GM21717 (cell line): Measurements from ENCODE around the gene THOC5.
"Not testable (repeated sequence)": the region's sequence is repeated elsewhere in the genome, so short reads cannot be mapped to it uniquely, and the experiment has no call there.

Experiments
- ATAC-seq: cut with Tn5 transposase; IDR thresholded peaks from one replicate; pipeline ENCODE4 v1.9.1; 2021; ENCODE audit warnings: mild to moderate bottlenecking, moderate library complexity; ENCODE audit not compliant: unreplicated experiment

THOC5 gene

DNA sequence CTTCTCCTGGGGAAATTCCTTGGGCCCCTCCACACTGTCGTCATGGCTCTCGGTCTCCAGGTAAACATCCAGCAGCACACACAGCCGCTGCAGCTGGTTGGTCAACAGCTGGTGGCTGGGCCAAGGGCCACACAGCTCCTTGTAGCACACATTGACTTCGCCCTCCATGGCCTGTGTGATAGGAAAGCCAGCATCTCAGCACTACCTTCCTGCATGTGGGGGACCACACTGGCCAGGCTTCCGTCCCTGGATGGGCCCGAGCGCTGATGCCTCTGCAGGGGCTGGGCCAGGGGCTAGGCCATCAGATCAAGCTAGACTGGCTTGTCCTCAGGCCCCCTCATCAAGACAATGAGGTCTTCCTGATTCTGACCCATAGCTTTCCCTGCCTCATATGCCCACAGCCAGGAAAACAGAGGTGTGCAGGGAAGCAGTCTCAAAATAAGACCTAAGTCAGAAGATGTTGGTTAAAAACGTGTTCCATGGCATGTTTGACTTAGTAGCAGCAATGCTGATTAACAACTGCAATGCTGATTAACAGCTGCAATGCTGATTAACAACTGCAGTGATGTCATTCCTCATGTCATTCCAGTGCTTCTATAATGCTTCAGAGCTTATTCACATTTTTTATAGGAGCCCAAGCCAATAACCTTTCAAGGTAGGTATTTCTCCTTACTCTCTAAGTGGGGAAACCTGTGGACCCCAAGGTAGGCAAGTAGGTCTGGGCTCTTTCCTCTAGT lies 42.3 kb downstream of the THOC5 start:
- ATAC-seq, result no peak

DNA sequence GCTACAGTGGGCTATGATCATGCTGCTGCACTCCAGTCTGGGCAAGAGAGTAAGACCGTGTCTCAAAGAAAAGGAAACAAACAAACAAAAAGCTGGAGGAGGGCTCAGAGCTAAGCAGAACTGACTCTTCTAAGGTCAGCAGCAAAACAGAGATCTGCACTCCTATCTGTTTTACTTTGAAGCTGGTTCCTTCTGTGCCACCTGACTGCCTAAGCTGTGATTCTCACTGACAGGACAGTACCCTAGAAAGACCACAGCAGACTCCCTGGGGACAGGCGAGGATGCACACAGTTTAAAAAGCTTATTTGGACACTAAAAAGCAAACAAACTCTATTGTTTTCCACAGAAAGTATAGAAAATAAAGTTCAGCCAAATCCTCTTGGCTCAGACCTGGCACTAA lies 43.0 kb downstream of the THOC5 start:
- no peak for ATAC-seq

DNA sequence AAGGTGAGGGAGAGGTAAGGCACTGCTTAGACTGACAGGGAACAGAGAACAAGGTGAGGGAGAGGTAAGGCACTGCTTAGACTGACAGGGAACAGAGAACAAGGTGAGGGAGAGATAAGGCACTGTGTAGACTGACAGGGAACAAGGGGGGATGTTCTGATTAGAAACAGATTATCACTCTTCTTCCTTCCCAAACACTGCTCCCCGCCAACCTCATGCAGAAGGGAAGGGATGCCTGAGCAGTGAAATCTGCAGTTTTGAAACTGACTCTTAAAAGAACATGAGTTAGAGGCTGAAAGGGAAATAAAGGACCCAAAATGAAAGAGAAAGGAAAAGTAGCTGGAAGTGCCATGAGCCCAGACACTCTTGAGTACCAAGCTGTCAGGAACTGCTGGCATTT lies 43.7 kb downstream of the THOC5 start:
- ATAC-seq, result no peak

DNA sequence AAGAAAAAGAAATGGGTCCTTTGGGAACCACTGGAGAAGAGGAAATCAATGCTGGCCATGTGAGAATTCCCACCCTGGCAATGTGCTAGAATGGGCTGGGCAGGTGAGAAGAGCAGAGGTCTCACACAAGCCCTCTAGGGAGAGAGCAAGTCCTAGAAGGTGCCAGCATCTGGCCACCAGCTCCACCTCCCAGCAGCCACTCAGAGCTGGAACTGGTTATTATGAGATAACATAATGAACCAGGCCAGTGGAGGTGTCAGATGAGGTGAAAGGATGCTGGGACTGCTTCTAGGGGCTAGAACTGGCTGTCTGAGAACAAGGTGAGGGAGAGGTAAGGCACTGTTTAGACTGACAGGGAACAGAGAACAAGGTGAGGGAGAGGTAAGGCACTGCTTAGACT lies 44.3 kb downstream of the THOC5 start:
- ATAC-seq, result no peak

DNA sequence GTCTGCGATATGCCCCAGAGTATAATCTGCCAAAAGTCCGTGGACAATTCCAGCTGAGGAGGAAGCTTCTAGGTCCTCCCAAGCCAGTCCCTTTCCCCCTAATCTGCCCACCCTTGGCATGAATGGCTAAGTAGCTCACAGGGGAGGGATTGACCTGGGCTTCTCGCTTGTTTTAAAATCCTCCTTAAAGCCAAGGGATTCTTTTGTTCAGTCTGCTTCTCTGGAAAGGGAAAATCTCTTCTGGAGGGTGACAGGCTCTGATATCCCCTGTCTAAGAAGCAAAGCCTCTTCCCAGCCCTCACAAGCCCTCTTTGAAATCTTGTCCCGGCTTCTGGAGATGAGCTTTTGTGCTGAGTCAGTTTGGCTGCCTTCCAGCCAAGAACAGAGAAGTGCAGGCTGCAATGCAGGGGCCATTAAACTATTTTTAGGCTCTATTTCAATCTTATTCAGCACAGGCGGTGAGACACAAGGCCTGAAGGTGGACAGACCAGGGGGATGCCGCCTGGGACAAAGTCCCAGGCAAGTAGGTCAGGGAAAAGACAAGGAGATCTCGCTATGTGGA lies 49.7 kb downstream of the THOC5 start:
- no peak for ATAC-seq

DNA sequence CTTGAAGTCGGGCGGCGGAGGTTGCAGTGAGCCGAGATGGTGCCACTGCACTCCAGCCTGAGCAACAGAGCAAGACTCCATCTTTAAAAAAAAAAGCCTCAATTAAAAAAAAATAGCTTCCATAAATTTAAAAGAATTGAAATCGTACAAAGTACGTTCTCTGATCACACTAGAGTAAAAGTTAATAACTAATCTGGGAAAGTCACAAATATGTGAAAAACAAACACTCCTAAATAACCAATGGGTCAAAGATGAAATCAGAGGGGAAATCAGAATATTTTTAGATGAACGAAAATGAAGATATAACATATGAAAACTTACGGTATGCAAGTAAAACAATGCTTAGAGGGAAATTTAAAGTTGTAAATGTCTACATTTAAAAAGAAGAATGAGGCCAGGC lies 53.7 kb downstream of the THOC5 start:
- no peak for ATAC-seq

DNA sequence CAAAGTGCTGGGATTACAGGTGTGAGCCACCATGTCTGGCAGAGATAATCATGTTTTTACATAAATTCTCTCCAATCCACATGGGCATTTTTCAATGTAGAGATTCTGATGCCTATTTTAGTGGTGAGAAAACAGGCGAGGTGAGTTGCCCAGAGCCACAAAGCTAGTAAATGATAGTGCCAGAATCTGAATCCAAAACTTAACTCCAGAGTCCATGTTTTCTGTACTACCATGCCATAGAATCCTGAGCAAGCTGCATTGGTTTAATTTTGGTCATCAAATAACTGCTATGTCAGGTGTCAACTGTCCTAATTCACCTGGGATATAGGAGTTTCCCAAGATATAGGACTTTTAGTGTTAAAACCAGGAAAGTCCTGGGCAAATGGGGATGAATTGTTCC lies 59.9 kb downstream of the THOC5 start:
- no peak for ATAC-seq

DNA sequence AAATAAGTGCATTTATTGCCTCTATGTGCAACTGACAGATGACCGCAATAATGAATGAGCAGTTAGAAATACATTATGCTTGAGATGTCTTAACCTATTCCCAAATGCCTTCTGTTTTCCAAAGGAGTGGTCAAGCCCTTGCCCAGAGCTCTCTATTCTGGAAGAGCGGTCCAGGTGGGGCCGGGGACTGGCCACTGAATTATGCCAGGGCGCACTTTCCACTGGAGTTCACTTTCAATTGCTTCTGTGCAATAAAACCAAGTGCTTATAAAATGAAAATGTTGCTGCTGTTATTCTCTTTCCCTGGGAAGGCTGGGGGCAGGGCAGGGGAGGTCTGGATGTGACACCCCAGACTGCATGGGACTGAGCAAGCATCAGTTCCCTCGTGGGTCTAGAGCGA lies 62.5 kb downstream of the THOC5 start:
- no peak for ATAC-seq

DNA sequence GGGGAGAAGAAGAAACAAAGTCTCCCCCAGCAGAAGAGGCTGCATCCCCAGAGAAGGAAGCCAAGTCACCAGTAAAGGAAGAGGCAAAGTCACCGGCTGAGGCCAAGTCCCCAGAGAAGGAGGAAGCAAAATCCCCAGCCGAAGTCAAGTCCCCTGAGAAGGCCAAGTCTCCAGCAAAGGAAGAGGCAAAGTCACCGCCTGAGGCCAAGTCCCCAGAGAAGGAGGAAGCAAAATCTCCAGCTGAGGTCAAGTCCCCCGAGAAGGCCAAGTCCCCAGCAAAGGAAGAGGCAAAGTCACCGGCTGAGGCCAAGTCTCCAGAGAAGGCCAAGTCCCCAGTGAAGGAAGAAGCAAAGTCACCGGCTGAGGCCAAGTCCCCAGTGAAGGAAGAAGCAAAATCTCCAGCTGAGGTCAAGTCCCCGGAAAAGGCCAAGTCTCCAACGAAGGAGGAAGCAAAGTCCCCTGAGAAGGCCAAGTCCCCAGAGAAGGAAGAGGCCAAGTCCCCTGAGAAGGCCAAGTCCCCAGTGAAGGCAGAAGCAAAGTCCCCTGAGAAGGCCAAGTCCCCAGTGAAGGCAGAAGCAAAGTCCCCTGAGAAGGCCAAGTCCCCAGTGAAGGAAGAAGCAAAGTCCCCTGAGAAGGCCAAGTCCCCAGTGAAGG lies 64.3 kb downstream of the THOC5 start:
- ATAC-seq, result not testable (repeated sequence)

DNA sequence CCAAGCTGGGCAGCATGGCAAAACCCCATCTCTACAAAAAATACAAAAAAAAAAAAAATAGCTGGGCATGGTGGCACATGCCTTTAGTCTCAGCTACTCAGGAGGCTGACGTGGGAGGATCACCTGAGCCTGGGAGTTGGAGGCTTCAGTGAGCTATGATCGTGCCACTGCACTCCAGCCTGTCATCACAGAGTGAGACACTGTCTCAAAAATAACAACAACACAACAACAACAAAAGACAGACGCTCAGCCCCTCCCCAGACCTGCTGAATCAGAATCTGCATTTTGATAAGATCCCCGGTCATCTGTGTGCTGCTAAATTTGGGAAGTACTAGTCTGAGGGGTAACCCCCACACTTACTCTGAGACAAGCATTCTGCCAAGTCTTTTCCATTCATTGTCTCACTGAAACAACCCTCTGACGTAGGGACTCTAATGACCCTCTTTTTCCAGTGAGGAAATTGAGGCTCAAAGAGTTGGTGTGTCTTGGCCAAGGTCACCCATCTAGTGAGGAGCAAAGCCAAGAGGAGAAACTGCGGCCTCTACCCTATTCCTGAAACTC lies 66.1 kb downstream of the THOC5 start:
- no peak for ATAC-seq

DNA sequence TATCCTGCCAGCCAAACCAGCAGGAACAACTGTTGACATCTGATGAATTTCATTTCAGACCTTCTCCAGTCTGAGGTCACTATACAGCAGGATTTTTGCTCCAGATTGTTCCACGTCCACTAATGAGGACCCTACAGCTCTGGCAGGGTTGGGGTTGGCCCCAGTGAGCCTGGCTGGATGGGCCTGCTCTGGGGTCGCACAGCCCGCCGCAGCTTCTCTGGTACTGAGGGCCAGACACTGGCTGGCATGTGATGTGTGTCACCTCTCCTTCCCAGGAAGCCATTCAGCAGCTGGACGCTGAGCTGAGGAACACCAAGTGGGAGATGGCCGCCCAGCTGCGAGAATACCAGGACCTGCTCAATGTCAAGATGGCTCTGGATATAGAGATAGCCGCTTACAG lies 68.1 kb downstream of the THOC5 start:
- no peak for ATAC-seq

DNA sequence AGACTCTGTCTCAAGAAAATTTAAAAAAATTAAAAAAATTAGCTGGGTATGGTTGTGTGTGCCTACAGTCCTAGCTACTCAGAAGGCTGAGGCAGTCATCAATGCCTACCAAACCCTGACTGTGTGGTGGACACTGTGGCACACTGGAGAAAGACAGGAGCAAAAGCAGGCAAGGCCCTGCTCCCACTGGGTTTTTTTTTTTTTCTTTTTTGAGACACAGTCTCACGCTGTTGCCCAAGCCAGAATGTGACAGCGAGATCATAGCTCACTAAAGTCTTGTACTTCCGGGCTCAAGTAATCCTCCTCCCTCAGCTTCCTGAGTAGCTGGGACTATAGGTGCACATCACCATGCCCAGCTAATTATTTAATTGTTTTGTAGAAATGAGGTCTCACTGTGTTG lies 68.9 kb downstream of the THOC5 start:
- no peak for ATAC-seq

DNA sequence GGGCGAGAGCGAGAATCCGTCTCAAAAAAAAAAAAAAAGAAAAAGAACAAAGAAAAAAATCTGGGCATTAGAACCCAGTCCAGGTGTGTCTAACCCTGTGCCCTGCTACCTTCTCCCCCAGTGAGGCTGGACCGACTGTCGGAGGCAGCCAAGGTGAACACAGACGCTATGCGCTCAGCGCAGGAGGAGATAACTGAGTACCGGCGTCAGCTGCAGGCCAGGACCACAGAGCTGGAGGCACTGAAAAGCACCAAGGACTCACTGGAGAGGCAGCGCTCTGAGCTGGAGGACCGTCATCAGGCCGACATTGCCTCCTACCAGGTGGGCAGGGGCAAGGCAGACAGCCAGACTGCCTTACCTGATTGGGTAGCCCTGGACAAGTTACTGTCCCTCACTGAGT lies 70.3 kb downstream of the THOC5 start:
- no peak for ATAC-seq

DNA sequence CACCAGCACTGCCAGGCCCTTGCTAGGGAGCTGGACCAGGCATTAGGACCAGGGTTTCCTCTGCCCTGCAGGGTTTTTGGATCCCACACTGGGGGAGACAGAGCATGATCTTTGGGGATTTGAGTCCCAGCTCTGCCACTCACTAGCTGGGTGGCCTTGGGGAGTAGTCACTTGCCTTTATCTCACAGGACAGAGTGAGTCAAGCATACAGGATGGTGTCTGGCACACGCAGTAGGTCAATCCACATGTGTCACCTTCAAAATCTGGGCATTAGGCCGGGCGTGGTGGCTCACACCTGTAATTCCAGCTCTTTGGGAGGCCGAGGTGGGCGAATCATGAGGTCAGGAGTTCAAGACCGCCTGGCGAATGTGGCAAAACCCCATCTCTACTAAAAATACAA lies 70.8 kb downstream of the THOC5 start:
- no peak for ATAC-seq

DNA sequence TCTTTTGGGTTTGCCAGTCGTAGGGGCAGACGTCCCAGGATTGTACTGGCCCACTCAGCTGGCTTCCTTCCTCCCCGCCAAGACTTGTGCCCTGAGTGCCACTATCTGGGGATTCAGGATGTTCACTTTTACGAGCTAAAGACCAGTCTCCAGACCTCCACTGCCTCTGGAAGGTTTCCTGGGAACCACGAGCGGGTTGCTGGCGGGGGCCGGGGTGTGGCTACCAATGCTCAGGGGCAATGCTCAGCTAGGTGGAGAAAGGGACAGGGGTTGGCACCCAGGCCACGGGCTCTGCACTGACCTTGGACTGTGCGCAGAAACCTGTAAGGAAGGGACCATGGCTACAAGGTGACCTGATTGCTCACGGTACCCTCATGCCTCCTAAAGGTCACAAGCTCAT lies 71.3 kb downstream of the THOC5 start:
- no peak for ATAC-seq

DNA sequence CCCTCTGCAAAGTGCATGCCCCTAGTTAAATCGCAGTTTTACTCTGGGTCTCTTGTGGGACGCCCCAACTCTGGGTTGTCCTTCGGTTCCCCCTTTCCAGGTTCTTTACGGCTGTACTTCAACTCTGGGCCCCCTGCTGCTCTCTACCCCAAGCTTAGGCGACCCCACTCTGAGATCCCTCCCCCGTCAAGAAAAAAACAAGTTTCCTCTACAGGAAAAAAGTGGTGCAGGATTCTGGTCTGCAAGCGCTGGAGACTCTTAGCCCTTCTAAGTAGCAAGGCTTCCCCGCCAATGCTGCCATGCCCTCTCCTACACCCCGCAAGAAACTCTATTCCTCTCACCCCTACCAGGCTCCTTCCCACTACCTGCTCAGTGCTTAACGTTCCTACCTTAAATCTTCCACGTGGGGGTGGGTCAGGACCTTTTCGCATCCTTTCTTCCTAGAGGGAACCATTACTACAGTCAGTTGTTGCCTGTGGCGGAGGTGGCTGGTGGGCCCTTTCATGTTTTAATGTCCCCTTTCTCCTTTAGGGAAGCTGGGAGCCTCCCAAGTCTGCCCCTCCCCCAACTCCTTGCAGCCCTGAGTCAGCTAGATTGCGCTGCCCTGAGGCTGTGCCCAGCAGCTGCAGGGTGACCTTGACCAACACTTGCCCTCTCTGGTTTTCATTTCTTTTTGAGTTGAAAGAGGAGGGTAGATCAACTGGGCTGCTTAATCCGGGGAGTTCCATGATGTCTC lies 72.1 kb downstream of the THOC5 start:
- ATAC-seq, result no peak

DNA sequence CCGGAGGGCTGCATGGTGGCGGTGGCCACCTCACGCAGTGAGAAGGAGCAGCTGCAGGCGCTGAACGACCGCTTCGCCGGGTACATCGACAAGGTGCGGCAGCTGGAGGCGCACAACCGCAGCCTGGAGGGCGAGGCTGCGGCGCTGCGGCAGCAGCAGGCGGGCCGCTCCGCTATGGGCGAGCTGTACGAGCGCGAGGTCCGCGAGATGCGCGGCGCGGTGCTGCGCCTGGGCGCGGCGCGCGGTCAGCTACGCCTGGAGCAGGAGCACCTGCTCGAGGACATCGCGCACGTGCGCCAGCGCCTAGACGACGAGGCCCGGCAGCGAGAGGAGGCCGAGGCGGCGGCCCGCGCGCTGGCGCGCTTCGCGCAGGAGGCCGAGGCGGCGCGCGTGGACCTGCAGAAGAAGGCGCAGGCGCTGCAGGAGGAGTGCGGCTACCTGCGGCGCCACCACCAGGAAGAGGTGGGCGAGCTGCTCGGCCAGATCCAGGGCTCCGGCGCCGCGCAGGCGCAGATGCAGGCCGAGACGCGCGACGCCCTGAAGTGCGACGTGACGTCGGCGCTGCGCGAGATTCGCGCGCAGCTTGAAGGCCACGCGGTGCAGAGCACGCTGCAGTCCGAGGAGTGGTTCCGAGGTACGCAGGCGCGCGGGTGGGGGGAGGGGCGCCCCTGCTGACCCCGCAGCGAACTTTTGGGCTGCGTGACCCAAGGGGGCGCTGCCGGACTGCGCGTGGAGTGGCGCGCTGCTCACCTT lies 72.9 kb downstream of the THOC5 start:
- ATAC-seq, result no peak

DNA sequence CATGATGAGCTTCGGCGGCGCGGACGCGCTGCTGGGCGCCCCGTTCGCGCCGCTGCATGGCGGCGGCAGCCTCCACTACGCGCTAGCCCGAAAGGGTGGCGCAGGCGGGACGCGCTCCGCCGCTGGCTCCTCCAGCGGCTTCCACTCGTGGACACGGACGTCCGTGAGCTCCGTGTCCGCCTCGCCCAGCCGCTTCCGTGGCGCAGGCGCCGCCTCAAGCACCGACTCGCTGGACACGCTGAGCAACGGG lies 73.4 kb downstream of the THOC5 start:
- no peak for ATAC-seq

DNA sequence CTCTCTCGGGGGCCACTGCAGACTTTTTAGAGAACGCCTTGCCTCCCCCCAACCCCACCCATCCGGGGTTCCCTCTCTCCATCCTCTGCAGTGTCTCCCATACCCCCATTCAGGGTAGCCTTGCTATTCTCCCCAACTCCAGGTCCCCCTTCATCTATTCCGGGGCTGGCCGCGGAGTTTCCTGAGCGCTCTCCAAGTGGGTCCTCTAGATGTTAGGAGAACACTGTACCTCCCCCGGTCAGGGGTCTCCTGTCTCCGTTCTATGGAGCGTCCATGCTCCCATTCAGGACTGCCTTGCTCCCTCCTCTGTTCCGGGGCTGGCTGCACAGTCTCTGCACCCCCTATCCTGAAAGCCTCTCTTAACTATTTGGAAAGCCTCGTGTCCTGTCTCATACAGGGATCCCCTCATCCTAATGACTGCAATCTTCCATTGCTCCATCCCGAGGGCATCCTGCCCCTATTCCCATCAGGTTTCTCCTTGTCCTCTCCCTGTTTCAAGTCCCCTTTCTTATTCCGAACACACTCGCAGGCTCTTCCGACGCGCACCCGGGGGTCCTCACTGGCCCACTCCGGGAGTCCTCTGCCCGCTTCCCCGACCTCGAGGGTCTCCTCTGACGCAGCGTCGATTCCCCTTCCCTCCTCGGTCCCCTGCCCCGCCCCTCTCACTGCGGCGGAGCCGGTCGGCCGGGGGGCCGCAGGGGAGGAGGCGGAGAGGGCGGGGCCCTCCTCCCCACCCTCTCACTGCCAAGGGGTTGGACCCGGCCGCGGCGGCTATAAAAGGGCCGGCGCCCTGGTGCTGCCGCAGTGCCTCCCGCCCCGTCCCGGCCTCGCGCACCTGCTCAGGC lies 73.9 kb downstream of the THOC5 start, which contains the start of gene NEFH:
NEFH (plus strand) TSS at position 802 of the 845 bp plus-strand sequence. CDS start 45 bp downstream, outside the sequence.
- ATAC-seq, result no peak
